Measurements from ENCODE around the gene UPP2. TPM values are rescaled to one million over a fixed set of nuclear protein-coding genes. Genes with fewer than 3 reads are reported as not detected.

The UPP2 gene
- total RNA-seq, 2 donors from 2014 or later, result not detected

- ATAC-seq (no peak), DNase-seq (no peak)
- intact Hi-C loops (cut with DNase I, micrococcal nuclease), result no loop called here
These were observed 1.3 kb upstream of the UPP2 start for GRCh38 chr2:158100411-158100810.

GRCh38 chr2:158102446-158102845 is 770 bp downstream of the UPP2 start:
- no peak for DNase-seq
- intact Hi-C loops (cut with DNase I, micrococcal nuclease), result no loop called here
- no peak for ATAC-seq

GRCh38 chr2:158103411-158104012 is 1.8 kb downstream of the UPP2 start:
- DNase-seq (no peak), ATAC-seq (peak; percentile 90)
- intact Hi-C loops (cut with DNase I, micrococcal nuclease), result no loop called here

GRCh38 chr2:158104903-158105302 is 3.2 kb downstream of the UPP2 start:
- intact Hi-C loops (cut with DNase I, micrococcal nuclease), result no loop called here

GRCh38 chr2:158112992-158113391 is 11.3 kb downstream of the UPP2 start:
- DNase-seq (no peak), ATAC-seq (no peak)
- intact Hi-C loops (cut with DNase I, micrococcal nuclease), result no loop called here

More at GRCh38 chr2:158104903-158105302, 3.2 kb downstream of the UPP2 start:
- no peak for ATAC-seq
- no peak for DNase-seq

GRCh38 chr2:158113741-158114295 is 12.1 kb downstream of the UPP2 start:
- no peak for ATAC-seq
- no peak for DNase-seq
- intact Hi-C loops (cut with DNase I, micrococcal nuclease), result no loop called here

GRCh38 chr2:158114516-158114915 is 12.8 kb downstream of the UPP2 start:
- intact Hi-C loops (cut with DNase I, micrococcal nuclease), result no loop called here
- ATAC-seq (no peak), DNase-seq (no peak)

- no peak for ATAC-seq
- intact Hi-C loops (cut with DNase I, micrococcal nuclease), result no loop called here
- no peak for DNase-seq
These were observed 13.6 kb downstream of the UPP2 start for GRCh38 chr2:158115202-158115767.

GRCh38 chr2:158116936-158117335 is 15.3 kb downstream of the UPP2 start:
- ATAC-seq (no peak), DNase-seq (no peak)
- intact Hi-C loops (cut with DNase I, micrococcal nuclease), result no loop called here

GRCh38 chr2:158120102-158120501 is 18.4 kb downstream of the UPP2 start:
- DNase-seq (no peak), ATAC-seq (peak; percentile 69)
- intact Hi-C loops (cut with DNase I, micrococcal nuclease), result no loop called here

- peak; percentile 46 for ATAC-seq
- no peak for DNase-seq
- intact Hi-C loops (cut with DNase I, micrococcal nuclease), result no loop called here
These were observed 19.3 kb downstream of the UPP2 start for GRCh38 chr2:158120664-158121641.

GRCh38 chr2:158124896-158125295 is 23.2 kb downstream of the UPP2 start:
- ATAC-seq (peak; percentile 70), DNase-seq (peak; percentile 44 to 58)
- intact Hi-C loops (cut with DNase I, micrococcal nuclease), result no loop called here

- DNase-seq (no peak), ATAC-seq (peak; percentile 21)
- intact Hi-C loops (cut with DNase I, micrococcal nuclease), result loop anchor here in 1 of 2 donors (2.0 kb wide), 1 partner anchor 31 kb away; no protein-coding TSS in a partner anchor
These were observed 24.3 kb downstream of the UPP2 start for GRCh38 chr2:158125756-158126498.

GRCh38 chr2:158127380-158127804 is 25.7 kb downstream of the UPP2 start:
- ATAC-seq (peak; percentile 27), DNase-seq (no peak)

GRCh38 chr2:158128168-158128973 is 26.7 kb downstream of the UPP2 start:
- intact Hi-C loops (cut with DNase I, micrococcal nuclease), result no loop called here
- ATAC-seq, result peak; percentile 69
- DNase-seq, result peak; percentile 80 to 87

More at GRCh38 chr2:158127380-158127804, 25.7 kb downstream of the UPP2 start:
- intact Hi-C loops (cut with DNase I, micrococcal nuclease), result loop anchor here in 1 of 2 donors (2.0 kb wide), 1 partner anchor 33 kb away; no protein-coding TSS in a partner anchor

GRCh38 chr2:158129037-158129436 is 27.4 kb downstream of the UPP2 start:
- intact Hi-C loops (cut with DNase I, micrococcal nuclease), result no loop called here
- DNase-seq, result no peak

GRCh38 chr2:158130832-158131473 is 29.3 kb downstream of the UPP2 start:
- DNase-seq, result peak in 1 of 2 donors; percentile 36
- intact Hi-C loops (cut with DNase I, micrococcal nuclease), result no loop called here
- peak; percentile 83 for ATAC-seq

More at GRCh38 chr2:158129037-158129436, 27.4 kb downstream of the UPP2 start:
- ATAC-seq, result no peak

Data from left colon (tissue), 2 donors.